HG03460 (cell line): ENCODE results near the gene AQP12A.
"Not testable (repeated sequence)": the region's sequence is repeated elsewhere in the genome, so short reads cannot be mapped to it uniquely, and the experiment has no call there.

Experiments used
- ATAC-seq: cut with Tn5 transposase; IDR thresholded peaks from one replicate; pipeline ENCODE4 v1.9.1; 2021; ENCODE audit not compliant: unreplicated experiment

AQP12A gene

DNA sequence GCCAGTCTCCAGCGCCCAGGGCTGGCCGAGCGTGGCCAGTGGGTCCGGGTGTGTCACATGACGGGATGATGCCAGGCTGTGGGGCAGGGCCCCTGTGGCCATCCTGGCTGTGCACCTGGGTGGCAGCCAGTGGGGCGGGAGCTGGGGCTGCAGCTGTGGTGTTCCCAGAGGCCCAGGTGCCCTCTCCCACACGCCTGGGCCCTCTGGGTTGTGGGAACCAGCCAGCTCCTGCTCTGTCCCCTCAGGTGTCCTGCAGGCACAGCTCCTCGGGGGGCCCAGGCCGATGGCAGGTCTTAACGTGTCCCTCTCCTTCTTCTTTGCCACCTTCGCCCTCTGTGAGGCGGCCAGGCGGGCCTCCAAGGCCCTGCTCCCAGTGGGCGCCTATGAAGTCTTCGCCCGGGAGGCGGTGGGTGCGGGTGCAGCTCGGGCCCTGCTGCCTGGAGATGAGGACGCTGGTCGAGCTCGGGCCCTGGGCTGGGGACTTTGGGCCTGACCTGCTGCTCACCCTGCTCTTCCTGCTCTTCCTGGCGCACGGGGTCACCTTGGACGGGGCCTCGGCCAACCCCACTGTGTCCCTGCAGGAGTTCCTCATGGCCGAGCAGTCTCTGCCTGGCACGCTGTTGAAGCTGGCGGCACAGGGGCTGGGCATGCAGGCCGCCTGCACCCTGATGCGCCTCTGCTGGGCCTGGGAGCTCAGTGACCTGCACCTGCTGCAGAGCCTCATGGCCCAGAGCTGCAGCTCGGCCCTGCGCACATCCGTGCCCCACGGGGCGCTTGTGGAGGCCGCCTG lies at the start of gene AQP12A:
Gene AQP12A, plus strand, starts transcription at position 236 of the 790 bp plus-strand sequence. Its CDS starts 48 bp downstream, at position 284.
- ATAC-seq = not testable (repeated sequence)

GRCh38 chr2:240642061-240642805 lies 49.4 kb upstream of the AQP12A start:
- no peak for ATAC-seq

- ATAC-seq = no peak
These were observed 48.9 kb upstream of the AQP12A start for GRCh38 chr2:240642806-240643092.

DNA sequence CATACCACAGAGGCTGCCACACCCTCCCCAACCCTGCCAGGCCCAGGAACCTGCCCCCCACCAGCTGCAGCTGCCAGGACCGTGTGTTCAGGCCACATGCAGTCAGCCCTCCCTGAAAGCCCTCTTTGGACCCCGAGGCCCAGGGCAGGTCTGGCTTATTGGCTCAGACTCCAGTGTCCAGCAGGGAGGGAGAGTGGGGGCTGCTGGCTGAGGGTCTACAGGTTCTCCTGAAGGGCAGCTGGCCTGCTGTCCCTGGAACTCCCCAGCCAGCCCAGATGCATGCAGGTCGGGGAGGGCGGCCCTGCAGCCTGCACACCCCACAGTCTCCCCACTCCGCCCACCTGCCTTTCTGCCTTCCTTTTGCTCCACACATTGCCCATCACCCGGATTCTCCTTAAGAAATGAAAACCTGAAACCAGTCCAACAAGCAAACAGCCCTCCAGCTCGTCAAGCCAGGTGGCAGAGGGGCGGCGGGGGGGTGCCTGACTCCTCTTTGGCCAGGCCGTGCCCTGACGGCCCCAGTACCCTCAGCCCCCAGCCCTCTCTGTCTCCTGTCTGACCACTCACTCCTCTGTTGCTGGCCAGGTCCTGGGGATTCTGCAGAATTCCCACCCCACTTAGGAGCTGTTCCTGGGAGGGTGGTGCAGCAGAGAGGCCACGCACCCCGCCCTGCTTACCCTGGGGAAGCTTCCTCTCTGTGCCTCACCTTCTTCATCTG lies 48.4 kb upstream of the AQP12A start:
- no peak for ATAC-seq

- no peak for ATAC-seq
These were observed 47.9 kb upstream of the AQP12A start for GRCh38 chr2:240643811-240644150.

GRCh38 chr2:240644171-240644651 lies 47.5 kb upstream of the AQP12A start:
- no peak for ATAC-seq

- no peak for ATAC-seq
These were observed 46.8 kb upstream of the AQP12A start for GRCh38 chr2:240644859-240645301.

GRCh38 chr2:240645346-240645745 lies 46.3 kb upstream of the AQP12A start:
- ATAC-seq = no peak

DNA sequence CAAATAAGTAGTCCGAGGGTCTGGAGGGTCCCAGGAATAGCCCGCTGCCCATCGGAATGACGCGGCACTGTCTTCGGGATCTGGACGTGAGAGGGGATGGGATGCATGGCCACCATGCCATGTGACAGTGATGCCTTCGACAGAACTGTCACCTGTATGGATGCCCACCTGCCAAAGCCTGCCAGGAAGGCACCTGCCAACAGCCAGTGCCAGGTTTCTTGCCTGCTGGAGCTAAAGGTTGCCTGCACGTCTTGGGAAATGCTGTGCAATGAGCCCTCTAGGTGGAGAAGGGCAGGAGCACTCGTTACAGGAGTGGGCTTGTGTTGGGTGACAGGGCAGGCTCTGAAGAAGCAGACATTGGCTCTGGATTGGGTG lies 45.9 kb upstream of the AQP12A start:
- no peak for ATAC-seq

DNA sequence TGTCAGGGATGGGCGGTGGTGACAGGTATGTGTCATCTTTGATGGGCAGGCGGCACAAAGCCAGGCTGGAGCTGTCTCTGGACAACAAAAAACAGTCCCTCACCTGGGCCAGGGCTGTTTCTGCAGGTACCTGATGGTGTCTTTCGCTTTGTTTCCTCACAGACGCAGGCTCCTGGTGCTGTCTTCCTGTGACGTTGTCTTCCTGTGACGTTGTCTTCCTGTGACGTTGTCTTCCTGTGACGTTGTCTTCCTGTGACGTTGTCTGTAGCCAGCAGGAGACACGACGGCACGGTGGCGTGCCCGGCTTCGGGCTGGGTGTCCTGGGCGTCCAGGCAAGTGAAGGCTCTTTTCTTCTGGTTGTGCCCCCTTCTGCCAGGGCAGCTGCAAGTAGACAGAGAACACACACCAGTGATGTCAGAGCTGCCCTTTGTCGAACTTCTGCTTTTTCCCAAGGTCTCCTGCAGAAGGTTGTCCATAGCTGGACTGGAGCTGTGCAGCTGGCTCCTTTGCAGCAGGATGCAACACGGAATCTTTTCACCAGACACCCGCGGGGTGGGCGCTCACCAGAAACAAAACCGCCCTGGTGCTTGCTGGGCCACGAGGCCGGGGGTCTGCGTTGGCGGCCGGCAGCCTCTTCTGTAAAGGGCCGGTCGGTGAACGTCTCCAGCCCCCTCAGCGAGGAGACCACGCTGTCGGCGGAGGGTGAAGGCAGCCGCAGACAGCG lies 45.3 kb upstream of the AQP12A start:
- no peak for ATAC-seq

DNA sequence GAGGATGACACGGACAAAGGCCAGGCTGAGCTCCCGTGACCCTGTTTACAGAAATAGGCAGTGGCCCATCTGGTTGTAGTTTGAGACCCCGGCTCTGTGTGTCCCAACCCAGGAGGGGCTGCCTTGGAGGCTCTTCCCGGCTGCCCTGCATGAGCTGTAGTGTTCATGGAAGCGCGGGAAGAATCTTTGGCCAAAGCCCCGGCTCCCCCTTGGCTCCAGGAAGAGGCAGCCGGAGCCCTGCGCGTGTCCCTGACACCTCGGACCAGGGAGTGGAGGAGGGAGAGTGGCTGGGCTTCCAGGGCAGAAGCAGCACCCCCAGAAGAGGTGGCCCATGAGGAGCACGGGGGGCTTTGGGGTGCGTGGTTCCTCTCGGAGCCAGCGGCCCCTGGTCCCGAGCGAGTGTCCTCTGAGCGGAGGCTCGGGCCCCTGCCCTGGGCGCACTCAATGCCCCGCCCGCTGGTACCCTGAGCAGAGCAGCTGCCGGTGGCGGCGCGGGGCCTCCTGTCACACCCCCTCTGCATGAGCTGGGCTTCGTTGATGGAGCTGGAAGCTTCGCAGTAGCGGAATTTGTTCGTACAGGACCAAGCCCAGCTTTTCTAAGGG lies 44.7 kb upstream of the AQP12A start:
- ATAC-seq = no peak

DNA sequence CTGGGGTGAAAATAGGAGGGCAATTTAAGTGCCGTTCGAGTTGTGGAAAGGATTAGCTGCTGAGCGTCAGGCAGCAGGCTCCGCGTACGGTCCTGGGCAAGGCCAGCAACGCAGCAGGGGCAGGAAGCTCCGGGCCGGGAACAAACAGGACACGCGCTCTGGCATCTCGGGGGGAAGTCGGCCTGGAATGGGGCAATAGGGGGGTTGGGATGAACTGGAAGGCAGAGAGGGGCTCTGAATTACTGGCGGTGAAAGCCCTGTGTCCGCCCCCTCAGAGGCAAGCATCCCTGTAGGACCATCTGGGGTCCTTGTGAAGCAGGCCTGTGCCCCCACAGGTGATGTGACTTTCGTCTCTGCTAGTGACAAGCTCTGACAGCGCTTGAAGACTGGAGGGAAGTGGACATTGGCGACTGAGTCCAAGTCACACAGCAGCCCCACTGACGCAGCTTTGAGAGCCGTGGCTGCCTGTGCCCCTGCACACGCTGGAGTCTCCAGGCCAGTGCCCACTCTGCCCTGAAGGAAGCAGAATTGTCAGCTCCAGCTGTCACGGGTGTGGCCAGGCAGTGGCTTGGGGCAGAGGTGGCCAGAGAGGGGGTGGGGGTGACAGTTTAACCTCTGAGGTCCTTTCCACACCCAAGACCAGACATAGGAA lies 44.0 kb upstream of the AQP12A start:
- no peak for ATAC-seq

- ATAC-seq = no peak
These were observed 43.5 kb upstream of the AQP12A start for GRCh38 chr2:240648155-240648649.

GRCh38 chr2:240648650-240649275 lies 42.9 kb upstream of the AQP12A start:
- no peak for ATAC-seq

DNA sequence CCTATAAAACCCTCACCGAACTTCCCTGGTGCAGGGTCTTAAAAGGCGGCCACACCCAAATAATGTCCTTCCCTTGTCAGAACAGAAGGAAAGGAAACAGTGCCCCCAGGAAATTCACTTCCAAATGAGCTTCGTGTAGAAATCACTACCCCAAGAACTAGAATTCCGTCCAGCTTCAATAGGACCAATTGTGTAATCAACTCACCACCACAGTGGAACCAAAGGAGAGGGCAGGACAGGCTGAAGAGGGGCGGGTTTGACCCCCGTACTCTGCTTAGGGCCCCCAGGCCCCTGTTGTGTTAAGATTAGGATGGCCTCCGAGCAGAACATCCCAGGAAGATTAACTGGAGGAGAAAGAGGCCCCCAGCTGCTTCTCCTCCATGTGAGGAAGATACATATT lies 42.3 kb upstream of the AQP12A start:
- ATAC-seq = no peak

DNA sequence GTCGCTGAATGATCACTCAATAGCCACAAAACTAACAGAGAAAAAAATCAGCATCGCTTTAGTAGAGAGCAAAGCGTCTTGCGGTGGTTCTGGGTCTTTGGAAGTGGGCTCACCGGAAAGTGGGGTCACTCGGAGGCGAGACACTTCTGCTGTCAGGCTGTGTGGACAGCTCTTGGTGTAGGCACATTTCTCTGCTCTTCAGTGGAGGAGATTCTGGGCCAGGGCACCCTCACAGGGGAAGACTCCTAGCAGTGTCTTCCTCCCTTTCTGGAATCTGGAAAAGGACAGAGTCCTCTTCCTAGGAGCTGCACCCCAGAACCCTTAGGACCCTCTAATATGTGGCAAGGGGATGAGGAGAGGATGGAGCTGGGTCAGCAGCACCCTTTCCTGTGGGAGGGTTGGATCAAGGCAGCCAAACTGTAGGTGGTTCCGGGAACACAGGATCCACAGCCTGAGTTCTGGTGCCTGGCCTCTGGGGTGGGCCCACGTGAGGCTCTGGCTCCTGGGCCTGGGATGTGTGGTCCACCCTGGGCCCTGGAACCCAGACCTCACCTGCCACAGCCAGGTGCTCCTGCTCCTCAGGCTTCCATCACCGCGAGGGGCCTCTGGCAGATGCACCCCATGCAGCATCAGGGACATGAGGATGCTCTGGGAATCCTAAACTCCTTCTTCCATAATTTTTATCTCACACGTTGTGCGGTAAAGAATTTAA lies 41.3 kb upstream of the AQP12A start:
- ATAC-seq = no peak

DNA sequence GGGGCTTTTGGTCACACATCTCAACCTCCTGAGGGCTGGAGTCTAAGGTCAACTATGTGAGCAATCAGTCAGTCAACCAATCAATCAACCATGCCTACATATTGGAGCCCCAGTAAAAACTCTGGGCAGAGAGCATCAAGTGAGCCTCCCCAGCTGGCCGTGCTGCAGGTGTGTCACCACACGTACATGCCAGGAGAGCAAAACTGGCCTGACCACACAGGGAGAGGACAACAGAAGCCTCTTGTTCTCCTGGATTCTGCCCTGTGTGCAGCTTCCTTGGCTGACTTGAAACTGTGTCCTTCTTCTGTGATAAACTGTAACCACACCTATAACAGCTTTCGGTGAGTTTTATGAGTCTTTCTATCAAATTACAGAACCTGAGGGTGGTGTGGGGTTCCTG lies 40.5 kb upstream of the AQP12A start:
- ATAC-seq = no peak

DNA sequence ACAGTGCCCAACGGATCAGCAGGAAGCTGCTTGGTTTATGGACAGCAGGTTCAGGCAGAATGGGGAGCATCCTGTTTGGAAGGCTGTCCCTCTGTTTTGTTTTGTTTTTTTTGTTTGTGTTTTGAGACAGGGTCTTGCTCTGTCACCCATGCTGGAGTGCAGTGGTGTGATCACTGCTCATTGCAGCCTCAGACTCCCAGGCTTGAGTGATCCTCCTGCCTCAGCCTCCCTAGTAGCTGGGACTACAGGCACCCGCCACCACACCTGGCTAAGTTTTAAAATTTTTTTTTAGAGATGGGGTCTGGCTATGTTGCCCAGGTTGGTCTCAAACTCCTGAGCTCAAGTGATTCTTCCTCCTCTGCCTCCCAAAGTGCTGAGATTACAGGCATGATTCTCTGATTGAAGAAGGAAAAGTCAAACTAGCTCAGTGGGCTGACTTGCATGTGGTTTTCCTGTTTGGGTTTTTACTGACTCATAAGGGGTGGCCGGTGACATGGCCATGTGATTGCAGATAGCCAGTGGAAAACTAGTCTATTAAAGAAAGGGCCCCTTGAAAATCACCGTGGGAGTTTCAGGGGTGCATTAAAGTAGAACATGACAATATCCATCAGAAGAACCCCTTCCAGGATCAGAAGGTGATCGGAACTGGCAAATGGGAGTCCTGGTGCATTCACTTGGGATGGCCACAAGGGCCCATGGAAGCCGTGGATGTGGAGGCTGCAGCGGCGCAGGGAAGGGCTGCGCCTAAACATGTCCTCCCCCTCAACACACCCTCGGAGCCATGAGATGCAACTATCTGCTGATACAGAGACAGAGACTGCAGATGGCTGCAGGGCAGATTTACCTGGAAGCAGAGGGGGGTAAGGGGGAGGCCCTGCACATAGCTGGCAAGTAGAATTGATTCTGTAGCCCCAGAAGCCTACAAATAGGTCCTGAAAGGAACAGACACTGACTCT lies 35.5 kb upstream of the AQP12A start:
- ATAC-seq = peak; percentile 70
